ENCODE data around the gene PDE11A. TPM values are rescaled to one million over a fixed set of nuclear protein-coding genes. Genes with fewer than 3 reads are reported as not detected.

Gene PDE11A
- total and polyA plus RNA-seq, 4 donors, result 0.11 to 1.3 (median 0.25) TPM; not detected in 1

DNA sequence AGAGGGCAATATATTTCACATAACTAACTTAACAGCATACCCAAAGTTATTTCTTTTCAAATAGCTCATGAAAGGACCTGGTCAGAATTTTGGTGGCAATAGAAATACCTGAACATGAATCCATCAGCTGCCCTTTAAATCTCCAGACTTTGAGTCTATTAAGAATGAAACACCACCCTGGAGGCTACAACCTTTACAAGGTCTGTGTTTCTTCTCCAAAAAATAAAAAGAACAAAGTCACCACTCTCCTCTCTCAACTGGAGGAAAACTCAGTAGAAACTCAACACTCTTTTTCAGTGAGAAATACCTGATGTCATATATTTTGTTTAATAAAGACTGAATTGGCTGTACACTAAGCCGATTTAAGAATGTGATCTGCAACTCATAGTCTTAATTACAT is 475.7 kb downstream of the PDE11A start:
- ATAC-seq (ENCODE audit: insufficient read depth, low FRiP score) (no peak), DNase-seq (no peak)
- Histone ChIP-seq H3K9me3 (ENCODE audit: control insufficient read depth in 4 of 4, insufficient read depth in 3 of 4, low read length in 3 of 4) (peaks cover 0 to 2% (median 0%) of the 10 kb centered on the region in 4 donors), H3K9ac (ENCODE audit: insufficient read depth in 1 of 2, low read length in 2 of 2) (no peak overlapping the region), H3K4me3 (no peak overlapping the region), H3K27ac (ENCODE audit: low read depth in 1 of 2, low read length in 1 of 2) (no peak overlapping the region), H3K4me1 (ENCODE audit: control insufficient read depth in 5 of 5, insufficient read depth in 5 of 5, low read length in 5 of 5) (peaks cover 0 to 15% (median 6%) of the 10 kb centered on the region in 5 donors), H3K27me3 (ENCODE audit: control insufficient read depth in 3 of 3, insufficient read depth in 3 of 3, low read length in 2 of 3) (no peaks in the 10 kb centered on the region), H3K36me3 (ENCODE audit: control insufficient read depth in 4 of 4, insufficient read depth in 4 of 4, low read length in 4 of 4) (no peaks in the 10 kb centered on the region)
- WGBS, 2 donors, result 92 to 95% methylated on average over 1 of the region's 1 CpG
- TF ChIP-seq, protein P1, sequence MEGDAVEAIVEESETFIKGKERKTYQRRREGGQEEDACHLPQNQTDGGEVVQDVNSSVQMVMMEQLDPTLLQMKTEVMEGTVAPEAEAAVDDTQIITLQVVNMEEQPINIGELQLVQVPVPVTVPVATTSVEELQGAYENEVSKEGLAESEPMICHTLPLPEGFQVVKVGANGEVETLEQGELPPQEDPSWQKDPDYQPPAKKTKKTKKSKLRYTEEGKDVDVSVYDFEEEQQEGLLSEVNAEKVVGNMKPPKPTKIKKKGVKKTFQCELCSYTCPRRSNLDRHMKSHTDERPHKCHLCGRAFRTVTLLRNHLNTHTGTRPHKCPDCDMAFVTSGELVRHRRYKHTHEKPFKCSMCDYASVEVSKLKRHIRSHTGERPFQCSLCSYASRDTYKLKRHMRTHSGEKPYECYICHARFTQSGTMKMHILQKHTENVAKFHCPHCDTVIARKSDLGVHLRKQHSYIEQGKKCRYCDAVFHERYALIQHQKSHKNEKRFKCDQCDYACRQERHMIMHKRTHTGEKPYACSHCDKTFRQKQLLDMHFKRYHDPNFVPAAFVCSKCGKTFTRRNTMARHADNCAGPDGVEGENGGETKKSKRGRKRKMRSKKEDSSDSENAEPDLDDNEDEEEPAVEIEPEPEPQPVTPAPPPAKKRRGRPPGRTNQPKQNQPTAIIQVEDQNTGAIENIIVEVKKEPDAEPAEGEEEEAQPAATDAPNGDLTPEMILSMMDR (IDR thresholded peaks at IDR 0.05; ENCODE audit: control extremely low read depth, extremely low read depth), result no peak

- 95 to 96% methylated on average over 4 of the region's 4 CpGs for WGBS, 2 donors
Measured at GRCh38 chr2:177595126-177595845, 477.3 kb downstream of the PDE11A start.

DNA sequence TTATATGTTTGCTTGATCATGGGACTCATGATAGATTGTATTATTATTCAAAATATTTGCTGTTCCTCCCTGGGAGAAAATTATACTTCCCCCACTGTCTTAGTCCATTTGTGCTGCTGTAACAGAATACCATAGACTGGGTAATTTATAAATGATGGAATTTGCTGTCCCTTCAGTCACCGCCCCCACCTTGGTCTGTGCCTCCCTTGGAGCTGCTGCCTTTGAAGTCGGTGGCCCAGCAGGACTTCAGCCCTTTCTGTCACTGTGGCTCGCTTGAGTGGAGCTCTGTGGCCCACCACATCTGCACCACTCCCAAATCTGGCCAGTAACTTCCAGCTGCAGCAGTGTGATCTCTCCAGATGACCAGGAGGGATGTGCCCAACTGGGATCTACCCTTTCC is 479.2 kb downstream of the PDE11A start:
- Histone ChIP-seq H3K9ac (ENCODE audit: insufficient read depth in 1 of 2, low read length in 2 of 2) (no peak overlapping the region), H3K4me3 (no peak overlapping the region), H3K4me1 (ENCODE audit: control insufficient read depth in 5 of 5, insufficient read depth in 5 of 5, low read length in 5 of 5) (peaks cover 0 to 7% (median 2%) of the 10 kb centered on the region in 5 donors), H3K27me3 (ENCODE audit: control insufficient read depth in 3 of 3, insufficient read depth in 3 of 3, low read length in 2 of 3) (no peaks in the 10 kb centered on the region), H3K27ac (ENCODE audit: low read depth in 1 of 2, low read length in 1 of 2) (no peak overlapping the region), H3K36me3 (ENCODE audit: control insufficient read depth in 4 of 4, insufficient read depth in 4 of 4, low read length in 4 of 4) (no peaks in the 10 kb centered on the region), H3K9me3 (ENCODE audit: control insufficient read depth in 4 of 4, insufficient read depth in 3 of 4, low read length in 3 of 4) (no peaks in the 10 kb centered on the region)
- WGBS, 2 donors, result 91 to 94% methylated on average over 3 of the region's 3 CpGs
- DNase-seq (no peak), ATAC-seq (ENCODE audit: insufficient read depth, low FRiP score) (no peak)
- TF ChIP-seq, protein P1 (IDR thresholded peaks at IDR 0.05; ENCODE audit: control extremely low read depth, extremely low read depth), result no peak

More at GRCh38 chr2:177595126-177595845, 477.3 kb downstream of the PDE11A start:
- H3K27ac ChIP-seq (ENCODE audit: low read depth in 1 of 2, low read length in 1 of 2), result no peak overlapping the region
- no peak overlapping the region for H3K9ac ChIP-seq (ENCODE audit: insufficient read depth in 1 of 2, low read length in 2 of 2)
- no peaks in the 10 kb centered on the region for H3K27me3 ChIP-seq (ENCODE audit: control insufficient read depth in 3 of 3, insufficient read depth in 3 of 3, low read length in 2 of 3)
- TF ChIP-seq, protein P1 (IDR thresholded peaks at IDR 0.05; ENCODE audit: control extremely low read depth, extremely low read depth), result no peak
- no peak for DNase-seq
- H3K4me3 ChIP-seq, result no peak overlapping the region
- H3K9me3 ChIP-seq (ENCODE audit: control insufficient read depth in 4 of 4, insufficient read depth in 3 of 4, low read length in 3 of 4), result peaks cover 0 to 2% (median 0%) of the 10 kb centered on the region in 4 donors
- H3K36me3 ChIP-seq (ENCODE audit: control insufficient read depth in 4 of 4, insufficient read depth in 4 of 4, low read length in 4 of 4), result no peaks in the 10 kb centered on the region
- H3K4me1 ChIP-seq (ENCODE audit: control insufficient read depth in 5 of 5, insufficient read depth in 5 of 5, low read length in 5 of 5), result peaks cover 0 to 13% (median 6%) of the 10 kb centered on the region in 5 donors
- no peak for ATAC-seq (ENCODE audit: insufficient read depth, low FRiP score)

Data from lung (tissue), 12 donors.